Astrocyte (in vitro differentiated cells and primary cell): ENCODE data around the gene ARHGAP9. TPM values are rescaled to one million over a fixed set of nuclear protein-coding genes. Genes with fewer than 3 reads are reported as not detected.

ENCODE experiments used
- DNase-seq: peaks from one replicate; pipeline ENCODE4 v3.0.0-alpha.2; 2010; ENCODE audit warnings: low read depth
- FAIRE-seq: peaks from 2 replicates; lab custom pipeline; 2011; peaks lifted over from hg19 to GRCh38; lab: Jason Lieb, UNC
- H2AFZ ChIP-seq: 2 replicates; pipeline ENCODE4 v1.6.0; 2012; ENCODE audit warnings: low read depth, low read length, inconsistent platforms
- H3K27ac ChIP-seq: 2 replicates; pipeline ENCODE4 v1.5.1; 2011; ENCODE audit warnings: low read depth, low read length, inconsistent platforms
- H3K27me3 ChIP-seq: 2 replicates; pipeline ENCODE4 v1.6.0; 2011; ENCODE audit warnings: low read length, inconsistent platforms; ENCODE audit not compliant: insufficient read depth
- H3K36me3 ChIP-seq: 2 replicates; pipeline ENCODE4 v1.5.1; 2011; ENCODE audit warnings: low read length, inconsistent platforms; ENCODE audit not compliant: insufficient read depth
- H3K4me1 ChIP-seq: 2 replicates; pipeline ENCODE4 v1.5.1; 2011; ENCODE audit warnings: low read length, inconsistent platforms; ENCODE audit not compliant: insufficient read depth
- H3K4me2 ChIP-seq: 2 replicates; pipeline ENCODE4 v1.6.0; 2012; ENCODE audit warnings: low read length, inconsistent platforms
- H3K4me3 ChIP-seq: 2 replicates; pipeline ENCODE4 v1.5.1; 2011; ENCODE audit warnings: low read depth, mild to moderate bottlenecking, low read length, inconsistent platforms; ENCODE audit not compliant: insufficient read depth
- H3K79me2 ChIP-seq: 2 replicates; pipeline ENCODE4 v1.6.0; 2012; ENCODE audit warnings: mild to moderate bottlenecking, low read length, inconsistent platforms; ENCODE audit not compliant: insufficient read depth
- H3K9ac ChIP-seq: 2 replicates; pipeline ENCODE4 v1.6.0; 2012; ENCODE audit warnings: mild to moderate bottlenecking, low read length, inconsistent platforms
- H3K9me3 ChIP-seq: 2 replicates; pipeline ENCODE4 v1.5.1; 2012; ENCODE audit warnings: low read depth, mild to moderate bottlenecking, low read length, inconsistent platforms; ENCODE audit not compliant: insufficient read depth
- H4K20me1 ChIP-seq: 2 replicates; pipeline ENCODE4 v1.6.0; 2012; ENCODE audit warnings: low read length, inconsistent platforms; ENCODE audit not compliant: insufficient read depth
- H3K27ac Mint-ChIP-seq: one replicate; pipeline ENCODE4 v1.8.0; 2021; ENCODE audit warnings: mild to moderate bottlenecking, mixed read lengths; ENCODE audit not compliant: unreplicated experiment
- H3K27me3 Mint-ChIP-seq: one replicate; pipeline ENCODE4 v1.8.0; 2021; ENCODE audit warnings: low read depth, mixed read lengths; ENCODE audit not compliant: unreplicated experiment
- H3K36me3 Mint-ChIP-seq: one replicate; pipeline ENCODE4 v1.8.0; 2021; ENCODE audit warnings: low read depth, mixed read lengths; ENCODE audit not compliant: unreplicated experiment
- H3K4me1 Mint-ChIP-seq: one replicate; pipeline ENCODE4 v1.8.0; 2021; ENCODE audit warnings: low read depth, mixed read lengths; ENCODE audit not compliant: unreplicated experiment
- H3K4me3 Mint-ChIP-seq: one replicate; pipeline ENCODE4 v1.8.0; 2021; ENCODE audit warnings: mild to moderate bottlenecking, moderate library complexity, mixed read lengths; ENCODE audit not compliant: unreplicated experiment
- H3K9me3 Mint-ChIP-seq: one replicate; pipeline ENCODE4 v1.8.0; 2021; ENCODE audit warnings: mild to moderate bottlenecking, mixed read lengths; ENCODE audit not compliant: unreplicated experiment
- CTCF ChIP-seq: IDR thresholded peaks from 2 replicates; pipeline ENCODE4 v1.5.1; 2011; ENCODE audit warnings: low read depth, mild to moderate bottlenecking, inconsistent platforms, low read length, moderate library complexity; ENCODE audit not compliant: insufficient read depth
- EZH2 ChIP-seq: IDR thresholded peaks from 2 replicates; pipeline ENCODE4 v1.6.1; 2012; ENCODE audit warnings: mild to moderate bottlenecking, low read length, inconsistent platforms; ENCODE audit not compliant: insufficient read depth
- total RNA-seq: library from RNA; stranded (reverse); gene quantifications from 2 replicates; pipeline ENCODE4 v1.2.1, GENCODE V29; 2021

The ARHGAP9 gene
- total RNA-seq, 1 donor from 2014 or later: 3.1 TPM

- FAIRE-seq (no peak), DNase-seq (no peak)
- Histone ChIP-seq H3K4me3 (peak overlapping the region; percentile 78), H2AFZ (no peak overlapping the region), H3K79me2 (peaks cover 44% of the 10 kb centered on the region), H3K9me3 (no peaks in the 10 kb centered on the region), H3K4me1 (peaks cover 36% of the 10 kb centered on the region), H4K20me1 (peaks cover 60% of the 10 kb centered on the region), H3K27ac (peak overlapping the region; percentile 76), H3K36me3 (peaks cover 15% of the 10 kb centered on the region), H3K4me2 (peak overlapping the region; percentile 95), H3K27me3 (no peaks in the 10 kb centered on the region), H3K9ac (peak overlapping the region; percentile 82)
- Mint-ChIP-seq H3K9me3 (no peaks in the 10 kb centered on the region), H3K4me3 (peak overlapping the region; percentile 93), H3K36me3 (peaks cover 12% of the 10 kb centered on the region), H3K4me1 (peaks cover 32% of the 10 kb centered on the region), H3K27me3 (no peaks in the 10 kb centered on the region), H3K27ac (peak overlapping the region; percentile 94)
- TF ChIP-seq CTCF (no peak), EZH2 (no peak)
Observed at GRCh38 chr12:57523706-57524614, 44.3 kb upstream of the ARHGAP9 start.

DNA sequence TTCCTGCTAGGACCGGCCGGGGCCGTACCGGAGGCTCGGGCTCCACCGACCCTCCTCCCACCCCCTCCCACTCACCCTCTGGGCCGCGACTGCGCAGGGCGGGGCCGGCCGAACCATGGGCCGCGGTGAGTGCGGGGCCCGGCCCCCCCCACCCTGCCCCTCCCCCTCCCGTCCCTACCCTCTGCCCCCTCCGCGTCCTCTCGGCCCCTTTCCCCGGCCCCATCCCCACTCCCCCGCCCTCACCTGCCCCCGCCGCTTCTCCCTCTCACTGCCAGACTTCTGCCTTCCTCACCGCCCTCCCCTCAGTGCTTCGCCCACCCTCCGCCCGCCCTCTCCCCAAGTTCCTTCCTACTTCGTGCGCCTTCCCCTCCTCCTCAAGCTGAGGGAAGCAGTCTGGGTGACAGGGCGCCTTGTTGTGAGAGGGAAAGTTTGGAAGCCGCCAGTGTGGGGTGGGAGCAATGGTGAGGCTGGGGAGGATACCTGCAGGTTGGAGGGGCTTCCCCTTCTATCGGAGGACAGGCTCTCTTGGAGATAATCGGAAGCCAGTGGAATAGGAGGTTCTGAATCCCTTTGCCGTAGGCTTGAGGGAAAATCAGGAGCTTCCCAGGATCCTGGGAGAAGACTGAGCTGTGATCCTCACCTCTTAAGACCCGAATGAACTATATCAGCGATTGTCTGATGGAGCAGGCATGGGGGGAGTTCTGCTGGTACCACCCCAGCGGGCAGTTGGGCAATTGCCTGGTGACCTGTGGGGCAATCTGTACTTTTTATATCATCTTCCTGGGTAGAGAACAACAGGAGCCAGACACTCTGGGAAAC, 43.4 kb upstream of the ARHGAP9 start:
- Mint-ChIP-seq H3K4me1 (peaks cover 38% of the 10 kb centered on the region), H3K4me3 (peak overlapping the region; percentile 93), H3K36me3 (peaks cover 14% of the 10 kb centered on the region), H3K9me3 (no peaks in the 10 kb centered on the region), H3K27me3 (no peaks in the 10 kb centered on the region), H3K27ac (peak overlapping the region; percentile 94)
- H3K79me2 ChIP-seq: peaks cover 53% of the 10 kb centered on the region
- H3K36me3 ChIP-seq: peaks cover 13% of the 10 kb centered on the region
- TF ChIP-seq EZH2: no peak
- no peak for TF ChIP-seq CTCF
- H3K4me1 ChIP-seq: peaks cover 44% of the 10 kb centered on the region
- H3K27me3 ChIP-seq: no peaks in the 10 kb centered on the region
- H3K4me3 ChIP-seq: peak overlapping the region; percentile 78
- no peak overlapping the region for H2AFZ ChIP-seq
- DNase-seq (peak; percentile 41), FAIRE-seq (no peak)
- H3K27ac ChIP-seq: peak overlapping the region; percentile 76
- no peaks in the 10 kb centered on the region for H3K9me3 ChIP-seq
- peak overlapping the region; percentile 95 for H3K4me2 ChIP-seq
- peaks cover 62% of the 10 kb centered on the region for H4K20me1 ChIP-seq
- peak overlapping the region; percentile 82 for H3K9ac ChIP-seq
